HG02678 (cell line): ENCODE measurements around the gene CDH11.

Experiments
- ATAC-seq: cut with Tn5 transposase; IDR thresholded peaks from one replicate; pipeline ENCODE4 v1.9.1; 2021; ENCODE audit warnings: mild to moderate bottlenecking, moderate library complexity; ENCODE audit not compliant: unreplicated experiment

Gene CDH11

GRCh38 chr16:64989050-64989449 lies 132.8 kb downstream of the CDH11 start:
- no peak for ATAC-seq

- no peak for ATAC-seq
These were observed 137.9 kb downstream of the CDH11 start for GRCh38 chr16:64983963-64984362.

- ATAC-seq: no peak
These were observed 138.6 kb downstream of the CDH11 start for GRCh38 chr16:64983231-64983630.

GRCh38 chr16:64982581-64982980 lies 139.3 kb downstream of the CDH11 start:
- ATAC-seq: no peak

GRCh38 chr16:64981568-64982281 lies 140.1 kb downstream of the CDH11 start:
- no peak for ATAC-seq

- ATAC-seq: no peak
These were observed 144.5 kb downstream of the CDH11 start for GRCh38 chr16:64977206-64977920.

GRCh38 chr16:64975821-64976220 lies 146.0 kb downstream of the CDH11 start:
- ATAC-seq: no peak

- no peak for ATAC-seq
These were observed 147.5 kb downstream of the CDH11 start for GRCh38 chr16:64974381-64974780.

GRCh38 chr16:64973171-64973570 lies 148.7 kb downstream of the CDH11 start:
- no peak for ATAC-seq

- ATAC-seq: no peak
These were observed 150.7 kb downstream of the CDH11 start for GRCh38 chr16:64971171-64971570.

- no peak for ATAC-seq
These were observed 152.6 kb downstream of the CDH11 start for GRCh38 chr16:64969221-64969620.

- ATAC-seq: no peak
These were observed 153.3 kb downstream of the CDH11 start for GRCh38 chr16:64968539-64968938.

GRCh38 chr16:64964126-64964540 lies 157.7 kb downstream of the CDH11 start:
- no peak for ATAC-seq

- ATAC-seq: no peak
These were observed 159.1 kb downstream of the CDH11 start for GRCh38 chr16:64962786-64963185.

GRCh38 chr16:64957246-64957645 lies 164.6 kb downstream of the CDH11 start:
- no peak for ATAC-seq

- ATAC-seq: no peak
These were observed 169.7 kb downstream of the CDH11 start for GRCh38 chr16:64952177-64952576.

- no peak for ATAC-seq
These were observed 170.7 kb downstream of the CDH11 start for GRCh38 chr16:64951193-64951592.

- no peak for ATAC-seq
These were observed 171.1 kb downstream of the CDH11 start for GRCh38 chr16:64950731-64951130.

- no peak for ATAC-seq
These were observed 171.6 kb downstream of the CDH11 start for GRCh38 chr16:64950262-64950661.

- no peak for ATAC-seq
These were observed 173.8 kb downstream of the CDH11 start for GRCh38 chr16:64948056-64948455.

- ATAC-seq: no peak
These were observed 174.2 kb downstream of the CDH11 start for GRCh38 chr16:64947651-64948050.

GRCh38 chr16:64933885-64934284 lies 188.0 kb downstream of the CDH11 start:
- ATAC-seq: no peak
